ENCODE data around the gene WFS1.

WFS1 gene

GRCh38 chr4:6330384-6330767, 60.7 kb downstream of the WFS1 start:
- TF ChIP-seq REST (IDR thresholded peaks at IDR 0.05; ENCODE audit: low read depth) (no peak), TEAD4 (IDR thresholded peaks at IDR 0.05) (no peak), USF1 (IDR thresholded peaks at IDR 0.05) (no peak), MAX (IDR thresholded peaks at IDR 0.05) (no peak), CEBPB (IDR thresholded peaks at IDR 0.05) (no peak), YY1 (IDR thresholded peaks at IDR 0.05; ENCODE audit: low read depth) (no peak), EGR1 (IDR thresholded peaks at IDR 0.05) (no peak), EP300 (IDR thresholded peaks at IDR 0.05; ENCODE audit: borderline replicate concordance) (no peak), FOXM1 (IDR thresholded peaks at IDR 0.05; ENCODE audit: borderline replicate concordance, low read depth) (no peak), TAF1 (IDR thresholded peaks at IDR 0.05; ENCODE audit: low read depth) (no peak)

- TF ChIP-seq RAD21 (IDR thresholded peaks at IDR 0.05; ENCODE audit: low read depth) (peak; percentile 60), MAX (IDR thresholded peaks at IDR 0.05) (no peak)
Observed at GRCh38 chr4:6331018-6331417, 61.4 kb downstream of the WFS1 start.

GRCh38 chr4:6331468-6331867, 61.8 kb downstream of the WFS1 start:
- TF ChIP-seq CREB1 (IDR thresholded peaks at IDR 0.05; ENCODE audit: low read depth) (no peak), USF1 (IDR thresholded peaks at IDR 0.05) (no peak), CEBPB (IDR thresholded peaks at IDR 0.05) (no peak), NFIC (IDR thresholded peaks at IDR 0.05) (no peak), EP300 (IDR thresholded peaks at IDR 0.05; ENCODE audit: borderline replicate concordance) (no peak), RAD21 (IDR thresholded peaks at IDR 0.05; ENCODE audit: low read depth) (no peak), REST (IDR thresholded peaks at IDR 0.05; ENCODE audit: low read depth) (no peak), MAX (IDR thresholded peaks at IDR 0.05) (no peak), TAF1 (IDR thresholded peaks at IDR 0.05; ENCODE audit: low read depth) (no peak), ZBTB7A (IDR thresholded peaks at IDR 0.05; ENCODE audit: low read depth) (no peak), TCF12 (IDR thresholded peaks at IDR 0.05; ENCODE audit: low read depth) (no peak), EGR1 (IDR thresholded peaks at IDR 0.05) (no peak), FOXM1 (IDR thresholded peaks at IDR 0.05; ENCODE audit: borderline replicate concordance, low read depth) (no peak), YY1 (IDR thresholded peaks at IDR 0.05; ENCODE audit: low read depth) (no peak), TEAD4 (IDR thresholded peaks at IDR 0.05) (no peak)

GRCh38 chr4:6332042-6332668, 62.5 kb downstream of the WFS1 start:
- TF ChIP-seq RAD21 (IDR thresholded peaks at IDR 0.05; ENCODE audit: low read depth) (peak; percentile 68), EP300 (IDR thresholded peaks at IDR 0.05; ENCODE audit: borderline replicate concordance) (no peak), EGR1 (IDR thresholded peaks at IDR 0.05) (no peak)

- TF ChIP-seq MAX (IDR thresholded peaks at IDR 0.05) (no peak), TEAD4 (IDR thresholded peaks at IDR 0.05) (no peak), ZBTB7A (IDR thresholded peaks at IDR 0.05; ENCODE audit: low read depth) (no peak)
Observed at GRCh38 chr4:6332669-6333050, 63.0 kb downstream of the WFS1 start.

- TF ChIP-seq CREB1 (IDR thresholded peaks at IDR 0.05; ENCODE audit: low read depth) = no peak
- TF ChIP-seq RAD21 (IDR thresholded peaks at IDR 0.05; ENCODE audit: low read depth) = peak; percentile 28; the same call in 1 of the 2 replicates
- no peak for TF ChIP-seq ZBTB7A (IDR thresholded peaks at IDR 0.05; ENCODE audit: low read depth)
Observed at GRCh38 chr4:6333301-6334202, 63.9 kb downstream of the WFS1 start.
